HepG2 (cell line): ENCODE measurements around the gene GALNT1. TPM values are rescaled to one million over a fixed set of nuclear protein-coding genes. Genes with fewer than 3 reads are reported as not detected.

Source experiments
- ATAC-seq: fragments of 200-7000 bp; cut with Tn5 transposase; 3 replicates; pipeline ENCODE4 v1.9.1; 2020; ENCODE audit warnings: mild to moderate bottlenecking, moderate library complexity
- BruUV-seq: library from RNA; stranded (reverse); fragments of 400-500 nt; replicated peaks from 2 replicates; lab custom pipeline; 2021; lab: Mats Ljungman, UMichigan
- CTCF ChIA-PET: fragments of 300-600 bp; formaldehyde crosslinking; extraction: SDS; loops from one replicate; lab custom pipeline; 2021; ENCODE audit warnings: low total read pairs, inconsistent platforms, low intra/inter-chr PET ratio; lab: Yijun Ruan, JAX
- POLR2A ChIA-PET: fragments of 350-600 bp; sonication (Branson Sonifier 250); formaldehyde crosslinking; loops from one replicate; lab custom pipeline; 2020; ENCODE audit warnings: antibody characterized with exemption, inconsistent platforms; lab: Yijun Ruan, JAX
- DNase-seq: peaks from one replicate; pipeline ENCODE4 v3.0.0-alpha.2; 2015; ENCODE audit warnings: low spot score
- FAIRE-seq: peaks from 3 replicates; lab custom pipeline; 2011; peaks lifted over from hg19 to GRCh38; lab: Jason Lieb, UNC
- H2AFZ ChIP-seq: one replicate; pipeline ENCODE4 v1.6.1; 2011; ENCODE audit warnings: low read length, inconsistent platforms
- H3K27ac ChIP-seq: fragments of 300-600 bp; 3 replicates; pipeline ENCODE4 v1.8.0; 2011; ENCODE audit warnings: mixed run types, mild to moderate bottlenecking, mixed read lengths, low read length, inconsistent platforms; ENCODE audit not compliant: insufficient read depth; ENCODE audit errors: extremely low read length
- H3K27me3 ChIP-seq, 2 experiments: fragments of 200-600 bp in 1 of 2; 2 replicates in 1 of 2; 3 replicates in 1 of 2; pipeline versions ENCODE4 v1.6.0 to v1.8.0; 2011; ENCODE audit warnings: low read length in 2 of 2, mild to moderate bottlenecking in 2 of 2, moderate library complexity in 2 of 2, inconsistent platforms in 1 of 2; ENCODE audit not compliant: insufficient read depth in 2 of 2, control insufficient read depth in 1 of 2
- H3K36me3 ChIP-seq, 2 experiments: fragments of 200-600 bp in 1 of 2; replicated peaks in 1 of 2; 2 replicates in 1 of 2; 3 replicates in 1 of 2; pipeline versions ENCODE4 v1.5.1 to v1.8.0; 2011; ENCODE audit warnings: low read length in 2 of 2, inconsistent platforms in 1 of 2; ENCODE audit not compliant: insufficient read depth in 2 of 2, control insufficient read depth in 1 of 2
- H3K4me1 ChIP-seq: 2 replicates; pipeline ENCODE4 v1.5.1; 2012; ENCODE audit warnings: low read length, inconsistent platforms; ENCODE audit not compliant: insufficient read depth
- H3K4me2 ChIP-seq: 2 replicates; pipeline ENCODE4 v1.6.0; 2011; ENCODE audit warnings: low read depth, low read length, inconsistent platforms
- H3K4me3 ChIP-seq, 3 experiments: fragments of 200-600 bp in 1 of 3; sonication (generic), shearing (Covaris generic) in 1 of 3; replicated peaks in 1 of 3; 2 replicates each; pipeline ENCODE4 v1.5.1; 2011 to 2016; ENCODE audit warnings: low read length in 3 of 3, inconsistent platforms in 2 of 3, low read depth in 2 of 3, mild to moderate bottlenecking in 2 of 3, control low read depth in 1 of 3, mixed read lengths in 1 of 3; ENCODE audit not compliant: insufficient read depth in 1 of 3
- H3K79me2 ChIP-seq: one replicate; pipeline ENCODE4 v1.6.1; 2011; ENCODE audit warnings: low read length, inconsistent platforms; ENCODE audit not compliant: insufficient read depth
- H3K9ac ChIP-seq: 2 replicates; pipeline ENCODE4 v1.6.0; 2011; ENCODE audit warnings: mild to moderate bottlenecking, low read depth, low read length, inconsistent platforms; ENCODE audit not compliant: insufficient read depth
- H3K9me3 ChIP-seq: 2 replicates; pipeline ENCODE4 v1.5.1; 2012; ENCODE audit warnings: mild to moderate bottlenecking, low read length
- H4K20me1 ChIP-seq: 2 replicates; pipeline ENCODE4 v1.6.0; 2011; ENCODE audit warnings: inconsistent platforms, mild to moderate bottlenecking, low read length, moderate library complexity; ENCODE audit not compliant: insufficient read depth
- CHCHD3 ChIP-seq: sonication (generic); formaldehyde crosslinking; IDR thresholded peaks from 2 replicates; pipeline ENCODE4 v1.8.0; 2022; ENCODE audit warnings: mild to moderate bottlenecking, missing genetic modification reagents, moderate library complexity
- HIVEP1 ChIP-seq: sonication (generic); formaldehyde crosslinking; IDR thresholded peaks from 2 replicates; pipeline ENCODE4 v1.4.0; 2020; ENCODE audit warnings: mild to moderate bottlenecking, missing genetic modification reagents
- KLF15 ChIP-seq: sonication (generic); formaldehyde crosslinking; IDR thresholded peaks from 2 replicates; pipeline ENCODE4 v1.8.1; 2023; ENCODE audit warnings: borderline replicate concordance, mild to moderate bottlenecking, inconsistent platforms, missing genetic modification reagents, mixed read lengths
- PCBP1 ChIP-seq: fragments of 200-400 bp; formaldehyde crosslinking; IDR thresholded peaks from 2 replicates; pipeline ENCODE4 v1.6.1; 2017; ENCODE audit warnings: mild to moderate bottlenecking, low read depth, low read length, borderline replicate concordance
- SRSF4 ChIP-seq: fragments of 200-400 bp; formaldehyde crosslinking; IDR thresholded peaks from one replicate; pipeline ENCODE4 v1.6.1; 2018; ENCODE audit warnings: mild to moderate bottlenecking, low read depth, low read length, moderate library complexity; ENCODE audit not compliant: poor library complexity, severe bottlenecking
- ZNF10 ChIP-seq: sonication (generic); formaldehyde crosslinking; IDR thresholded peaks from 2 replicates; pipeline ENCODE4 v1.4.0; 2020; ENCODE audit warnings: mild to moderate bottlenecking, low read depth, missing genetic modification reagents, borderline replicate concordance
- ZNF275 ChIP-seq: sonication (generic); formaldehyde crosslinking; IDR thresholded peaks from 2 replicates; pipeline ENCODE4 v1.8.0; 2022; ENCODE audit warnings: missing genetic modification reagents, mild to moderate bottlenecking, inconsistent platforms, borderline replicate concordance
- ZNF282 ChIP-seq: fragments of 450-650 bp; IDR thresholded peaks from 2 replicates; pipeline ENCODE4 v1.6.1; 2018; ENCODE audit not compliant: partially characterized antibody
- ZNF329 ChIP-seq: sonication (generic); formaldehyde crosslinking; IDR thresholded peaks from 2 replicates; pipeline ENCODE4 v1.9.0; 2021; ENCODE audit warnings: low read depth, mild to moderate bottlenecking, missing genetic modification reagents
- ZNF503 ChIP-seq: sonication (generic); formaldehyde crosslinking; IDR thresholded peaks from 2 replicates; pipeline ENCODE4 v1.4.0; 2020; ENCODE audit warnings: missing genetic modification reagents
- ZNF576 ChIP-seq: sonication (generic); formaldehyde crosslinking; IDR thresholded peaks from 2 replicates; pipeline ENCODE4 v1.4.0; 2020; ENCODE audit warnings: mild to moderate bottlenecking, missing genetic modification reagents
- ZNF614 ChIP-seq: IDR thresholded peaks from 2 replicates; pipeline ENCODE4 v1.6.1; 2018; ENCODE audit warnings: missing biosample characterization, missing genetic modification reagents, inconsistent platforms, borderline replicate concordance
- ZNF7 ChIP-seq: IDR thresholded peaks from 2 replicates; pipeline ENCODE4 v1.6.1; 2016; ENCODE audit warnings: missing biosample characterization, missing genetic modification reagents
- WGBS: methylation state at CpG from one replicate; pipeline ENCODE4 v1.1.6; 2017; ENCODE audit warnings: low lambda C conversion rate; 5-methylcytosine and 5-hydroxymethylcytosine counted together
- in situ Hi-C: cut with HindIII; loops from 2 replicates; pipeline ENCODE4 v1.10.0; 2017; ENCODE audit warnings: low pct_unique_long_range_greater_than_20kb; ENCODE audit not compliant: extremely low pct_ligation_motif_present
- intact Hi-C: fragments of 100-400 bp; cut with micrococcal nuclease; formaldehyde crosslinking; loops from one replicate; pipeline ENCODE4 v1.10.0; 2022; ENCODE audit not compliant: unreplicated experiment
- polyA plus RNA-seq, 8 experiments: library from polyadenylated mRNA; depleted of rRNA in 3 of 8; stranded (reverse) in 7 of 8; unstranded in 1 of 8; fragments of >200 nt; fragmentation: Illumina TruSeq in 4 of 8; extraction: Trizol in 4 of 8; gene quantifications; 2 replicates each; pipeline versions ENCODE4 v1.2.1 to v1.2.3, GENCODE V29; 2011 to 2016; ENCODE audit warnings: low read depth in 4 of 8, missing spikeins in 1 of 8, mixed read lengths in 1 of 8; ENCODE audit not compliant: insufficient read depth in 1 of 8
- total RNA-seq, 5 experiments: library from RNA; depleted of rRNA; stranded (reverse); fragments of >200 nt; fragmentation: Illumina TruSeq; extraction: Trizol; gene quantifications; 2 replicates each; pipeline ENCODE4 v1.2.3, GENCODE V29; 2016; ENCODE audit warnings: low read depth in 1 of 5
- TF ChIP-seq, protein P1 (sequence below): sonication (generic); formaldehyde crosslinking; IDR thresholded peaks from 2 replicates; pipeline ENCODE4 v1.9.0; 2021; ENCODE audit warnings: missing genetic modification reagents, mild to moderate bottlenecking, borderline replicate concordance

Gene GALNT1
- total and polyA plus RNA-seq, 2 of the 13 experiments (the other 11 are each of a cell fraction or from before 2014, with no cell fraction given): 41.1 to 100 TPM

DNA sequence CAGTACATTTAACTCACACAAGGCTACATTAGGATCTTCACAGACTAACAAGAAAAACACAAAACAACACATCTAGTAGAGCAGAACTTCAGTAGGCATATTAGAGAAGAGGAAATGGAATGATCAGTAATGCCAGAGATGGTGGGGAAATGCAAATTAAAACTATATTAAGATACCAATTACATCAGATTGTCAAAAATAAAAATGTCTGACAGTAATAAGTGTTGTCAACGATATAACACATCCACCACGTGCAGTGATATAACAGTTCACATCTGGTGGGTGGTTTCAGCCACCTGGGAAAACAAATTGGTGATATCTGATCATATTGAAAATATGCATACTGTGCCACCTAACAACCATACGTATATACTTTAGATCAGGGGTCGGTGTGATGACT lies 59.9 kb downstream of the GALNT1 start:
- Histone ChIP-seq H3K36me3 (no peaks in the 10 kb centered on the region; a peak in 1 of 5 replicates), H3K4me2 (no peak overlapping the region), H3K4me1 (no peaks in the 10 kb centered on the region), H3K4me3 (no peak overlapping the region), H3K9me3 (peaks cover 19% of the 10 kb centered on the region), H3K27ac (no peak overlapping the region), H3K9ac (no peak overlapping the region), H4K20me1 (no peaks in the 10 kb centered on the region), H3K79me2 (no peaks in the 10 kb centered on the region), H3K27me3 (no peaks in the 10 kb centered on the region), H2AFZ (no peak overlapping the region)
- FAIRE-seq: no peak
- intact Hi-C loops: no loop called here
- no peak for ATAC-seq
- no TSS peak for BruUV-seq
- 95% methylated on average over 4 of the region's 4 CpGs for WGBS
- CTCF ChIA-PET: no interaction called here
- POLR2A ChIA-PET: no interaction called here
- in situ Hi-C loops: no loop called here
- TF ChIP-seq ZNF614 (CRISPR knock-in tag) (no peak), ZNF7 (CRISPR knock-in tag) (peak; percentile 80), KLF15 (CRISPR knock-in tag) (no peak), SRSF4 (no peak), ZNF275 (CRISPR knock-in tag) (no peak)
- no peak for DNase-seq

GRCh38 chr18:35641916-35642315 lies 60.4 kb downstream of the GALNT1 start:
- CTCF ChIA-PET: no interaction called here
- Histone ChIP-seq H3K4me2 (no peak overlapping the region), H4K20me1 (no peaks in the 10 kb centered on the region), H3K79me2 (no peaks in the 10 kb centered on the region), H3K27ac (no peak overlapping the region), H3K4me1 (no peaks in the 10 kb centered on the region), H3K27me3 (no peaks in the 10 kb centered on the region), H3K9ac (no peak overlapping the region), H2AFZ (no peak overlapping the region), H3K4me3 (no peak overlapping the region), H3K9me3 (peaks cover 18% of the 10 kb centered on the region), H3K36me3 (no peaks in the 10 kb centered on the region; a peak in 1 of 5 replicates)
- 96% methylated on average over 3 of the region's 3 CpGs for WGBS
- DNase-seq (no peak), FAIRE-seq (no peak), ATAC-seq (no peak)
- no TSS peak for BruUV-seq
- in situ Hi-C loops (no loop called here), intact Hi-C loops (no loop called here)
- POLR2A ChIA-PET: no interaction called here
- TF ChIP-seq ZNF576 (CRISPR knock-in tag) (no peak), HIVEP1 (CRISPR knock-in tag) (no peak), ZNF10 (no peak), ZNF282 (no peak), CHCHD3 (CRISPR knock-in tag) (no peak), PCBP1 (no peak), ZNF503 (CRISPR knock-in tag) (no peak), ZNF329 (CRISPR knock-in tag) (no peak)
- TF ChIP-seq, protein P1, sequence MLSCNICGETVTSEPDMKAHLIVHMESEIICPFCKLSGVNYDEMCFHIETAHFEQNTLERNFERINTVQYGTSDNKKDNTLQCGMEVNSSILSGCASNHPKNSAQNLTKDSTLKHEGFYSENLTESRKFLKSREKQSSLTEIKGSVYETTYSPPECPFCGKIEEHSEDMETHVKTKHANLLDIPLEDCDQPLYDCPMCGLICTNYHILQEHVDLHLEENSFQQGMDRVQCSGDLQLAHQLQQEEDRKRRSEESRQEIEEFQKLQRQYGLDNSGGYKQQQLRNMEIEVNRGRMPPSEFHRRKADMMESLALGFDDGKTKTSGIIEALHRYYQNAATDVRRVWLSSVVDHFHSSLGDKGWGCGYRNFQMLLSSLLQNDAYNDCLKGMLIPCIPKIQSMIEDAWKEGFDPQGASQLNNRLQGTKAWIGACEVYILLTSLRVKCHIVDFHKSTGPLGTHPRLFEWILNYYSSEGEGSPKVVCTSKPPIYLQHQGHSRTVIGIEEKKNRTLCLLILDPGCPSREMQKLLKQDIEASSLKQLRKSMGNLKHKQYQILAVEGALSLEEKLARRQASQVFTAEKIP (CRISPR knock-in tag): no peak
